ENCODE results near the gene CMC1. TPM values are rescaled to one million over a fixed set of nuclear protein-coding genes. Genes with fewer than 3 reads are reported as not detected.

The CMC1 gene
- total RNA-seq, 4 donors from 2014 or later: 5.5 to 22.7 (median 17.3) TPM

- H3K4me3 ChIP-seq: no peak overlapping the region
- H3K9me3 ChIP-seq: no peaks in the 10 kb centered on the region
- DNase-seq (ENCODE audit: low spot score in 2 of 2): no peak
- H3K4me1 ChIP-seq: peaks cover 0 to 11% (median 0%) of the 10 kb centered on the region in 4 donors
- no peaks in the 10 kb centered on the region for H3K27me3 ChIP-seq
- no peak overlapping the region for H3K27ac ChIP-seq
- H3K36me3 ChIP-seq: no peaks in the 10 kb centered on the region
- WGBS, 2 donors: 63 to 66% methylated on average over 7 of the region's 7 CpGs
- TF ChIP-seq POLR2A (IDR thresholded peaks at IDR 0.05) (no peak), EP300 (IDR thresholded peaks at IDR 0.05) (no peak), CTCF (IDR thresholded peaks at IDR 0.05) (no peak)
These were observed 34.3 kb upstream of the CMC1 start for GRCh38 chr3:28207000-28207733.

GRCh38 chr3:28210968-28211713 is 30.3 kb upstream of the CMC1 start:
- peaks cover 0 to 26% (median 6%) of the 10 kb centered on the region in 4 donors for H3K9me3 ChIP-seq
- H3K27me3 ChIP-seq: no peaks in the 10 kb centered on the region
- no peak for DNase-seq (ENCODE audit: low spot score in 2 of 2)
- no peak overlapping the region for H3K27ac ChIP-seq
- H3K36me3 ChIP-seq: no peaks in the 10 kb centered on the region
- H3K4me1 ChIP-seq: peaks cover 0 to 8% (median 0%) of the 10 kb centered on the region in 4 donors
- 94 to 95% methylated on average over 1 of the region's 1 CpG for WGBS, 2 donors
- no peak overlapping the region for H3K4me3 ChIP-seq
- TF ChIP-seq POLR2A (IDR thresholded peaks at IDR 0.05): no peak
- no peak for TF ChIP-seq EP300 (IDR thresholded peaks at IDR 0.05)
- no peak for TF ChIP-seq CTCF (IDR thresholded peaks at IDR 0.05)

GRCh38 chr3:28212681-28213080 is 28.7 kb upstream of the CMC1 start:
- no peak overlapping the region for H3K4me3 ChIP-seq
- no peaks in the 10 kb centered on the region for H3K27me3 ChIP-seq
- 91 to 93% methylated on average over 1 of the region's 1 CpG for WGBS, 2 donors
- no peak overlapping the region for H3K27ac ChIP-seq
- no peaks in the 10 kb centered on the region for H3K4me1 ChIP-seq
- DNase-seq (ENCODE audit: low spot score in 2 of 2): no peak
- peaks cover 0 to 32% (median 6%) of the 10 kb centered on the region in 4 donors for H3K9me3 ChIP-seq
- no peaks in the 10 kb centered on the region for H3K36me3 ChIP-seq
- no peak for TF ChIP-seq EP300 (IDR thresholded peaks at IDR 0.05)
- TF ChIP-seq CTCF (IDR thresholded peaks at IDR 0.05): no peak
- TF ChIP-seq POLR2A (IDR thresholded peaks at IDR 0.05): no peak

- Histone ChIP-seq H3K27ac (no peak overlapping the region), H3K4me1 (no peaks in the 10 kb centered on the region), H3K27me3 (no peaks in the 10 kb centered on the region), H3K4me3 (no peak overlapping the region), H3K36me3 (no peaks in the 10 kb centered on the region), H3K9me3 (peaks cover 0 to 32% (median 6%) of the 10 kb centered on the region in 4 donors)
- WGBS, 2 donors: 91 to 95% methylated on average over 3 of the region's 3 CpGs
- DNase-seq (ENCODE audit: low spot score in 2 of 2): no peak
- TF ChIP-seq POLR2A (IDR thresholded peaks at IDR 0.05) (no peak), CTCF (IDR thresholded peaks at IDR 0.05) (no peak), EP300 (IDR thresholded peaks at IDR 0.05) (no peak)
These were observed 26.0 kb upstream of the CMC1 start for GRCh38 chr3:28215407-28215806.
